HEK293T (cell line): Measurements from ENCODE around the gene BOLL.

Source experiments
- CTCF ChIA-PET: fragments of 350-600 bp; formaldehyde crosslinking; extraction: SDS; loops from one replicate; lab custom pipeline; 2021; ENCODE audit warnings: antibody characterized with exemption, inconsistent platforms; lab: Yijun Ruan, JAX
- POLR2A ChIA-PET: fragments of 350-600 bp; formaldehyde crosslinking; extraction: SDS; loops from one replicate; lab custom pipeline; 2020; ENCODE audit warnings: antibody characterized with exemption, inconsistent platforms; lab: Yijun Ruan, JAX
- DNase-seq: peaks from one replicate; pipeline ENCODE4 v3.0.0; 2012; ENCODE audit warnings: mixed read lengths; ENCODE audit errors: extremely low spot score
- ARNT ChIP-seq: fragments of 450-650 bp; IDR thresholded peaks from 2 replicates; pipeline ENCODE4 v1.6.1; 2017; ENCODE audit warnings: mild to moderate bottlenecking
- BHLHE40 ChIP-seq: fragments of 450-650 bp; IDR thresholded peaks from 2 replicates; pipeline ENCODE4 v1.6.1; 2016; ENCODE audit warnings: mild to moderate bottlenecking, moderate library complexity, borderline replicate concordance
- CTBP1 ChIP-seq: fragments of 450-650 bp; IDR thresholded peaks from 2 replicates; pipeline ENCODE4 v1.6.1; 2016; ENCODE audit warnings: borderline replicate concordance
- ELF4 ChIP-seq: fragments of 450-650 bp; IDR thresholded peaks from 2 replicates; pipeline ENCODE4 v1.6.1; 2017; ENCODE audit warnings: antibody characterized with exemption
- FOXA1 ChIP-seq: fragments of 450-650 bp; IDR thresholded peaks from 2 replicates; pipeline ENCODE4 v1.6.1; 2016; ENCODE audit warnings: mild to moderate bottlenecking
- FOXK2 ChIP-seq: fragments of 450-650 bp; IDR thresholded peaks from 2 replicates; pipeline ENCODE4 v1.6.1; 2016; ENCODE audit warnings: mild to moderate bottlenecking
- FOXM1 ChIP-seq: fragments of 450-650 bp; IDR thresholded peaks from 2 replicates; pipeline ENCODE4 v1.6.1; 2017; ENCODE audit warnings: mild to moderate bottlenecking, borderline replicate concordance
- HDGF ChIP-seq: fragments of 450-650 bp; IDR thresholded peaks from 2 replicates; pipeline ENCODE4 v1.6.1; 2017; ENCODE audit warnings: antibody characterized with exemption, borderline replicate concordance
- L3MBTL2 ChIP-seq: fragments of 450-650 bp; conservative IDR thresholded peaks from 2 replicates; pipeline ENCODE4 v1.6.1; 2016; ENCODE audit warnings: mild to moderate bottlenecking
- LEF1 ChIP-seq: fragments of 450-650 bp; IDR thresholded peaks from 2 replicates; pipeline ENCODE4 v1.6.1; 2017; ENCODE audit warnings: mild to moderate bottlenecking, borderline replicate concordance
- NFRKB ChIP-seq: fragments of 450-650 bp; IDR thresholded peaks from 2 replicates; pipeline ENCODE4 v1.6.1; 2016; ENCODE audit warnings: mild to moderate bottlenecking, moderate library complexity
- PKNOX1 ChIP-seq: fragments of 450-650 bp; IDR thresholded peaks from 2 replicates; pipeline ENCODE4 v1.6.1; 2016
- SP1 ChIP-seq: fragments of 450-650 bp; IDR thresholded peaks from 2 replicates; pipeline ENCODE4 v1.6.1; 2017
- SUZ12 ChIP-seq: fragments of 450-650 bp; IDR thresholded peaks from 2 replicates; pipeline ENCODE4 v1.6.1; 2016; ENCODE audit warnings: mild to moderate bottlenecking
- TARDBP ChIP-seq: fragments of 450-650 bp; IDR thresholded peaks from 2 replicates; pipeline ENCODE4 v1.6.1; 2016
- ZNF384 ChIP-seq: fragments of 450-650 bp; IDR thresholded peaks from 2 replicates; pipeline ENCODE4 v1.6.1; 2016

The BOLL gene

GRCh38 chr2:197821550-197822289 is 36.6 kb upstream of the BOLL start:
- TF ChIP-seq FOXA1: no peak
- TF ChIP-seq SP1: no peak
- no peak for TF ChIP-seq ARNT
- TF ChIP-seq HDGF: no peak
- TF ChIP-seq SUZ12: no peak
- TF ChIP-seq PKNOX1: no peak
- TF ChIP-seq FOXK2: no peak
- no peak for TF ChIP-seq TARDBP
- ChIA-PET CTCF (no interaction called here), POLR2A (no interaction called here)
- no peak for DNase-seq

- ChIA-PET POLR2A (no interaction called here), CTCF (interaction anchor here (0.7 kb wide), 1 partner anchor 59 kb away, joined by 3 read pairs; no protein-coding TSS in a partner anchor)
- DNase-seq: no peak
- TF ChIP-seq NFRKB (no peak), FOXA1 (no peak), BHLHE40 (no peak), SUZ12 (no peak), FOXK2 (no peak), ARNT (no peak), PKNOX1 (no peak), ELF4 (no peak), TARDBP (no peak), LEF1 (no peak), SP1 (no peak), FOXM1 (no peak), ZNF384 (no peak)
Measured at GRCh38 chr2:197814526-197814925, 29.4 kb upstream of the BOLL start.

- ChIA-PET POLR2A (no interaction called here), CTCF (interaction anchor here (0.6 to 1.5 kb wide), 3 partner anchors 9 to 81 kb away, joined by 3 to 6 read pairs (median 4); partner anchors contain the start of gene PLCL1)
- peak; percentile 35 for DNase-seq
- TF ChIP-seq NFRKB (no peak), BHLHE40 (no peak), ZNF384 (no peak), CTBP1 (no peak), FOXA1 (no peak), LEF1 (no peak), PKNOX1 (no peak), ARNT (no peak), ELF4 (no peak), FOXM1 (no peak), HDGF (no peak), L3MBTL2 (no peak), SUZ12 (no peak), TARDBP (no peak), SP1 (no peak), FOXK2 (no peak)
Measured at GRCh38 chr2:197813093-197813787, 28.1 kb upstream of the BOLL start.

GRCh38 chr2:197810491-197810890 is 25.4 kb upstream of the BOLL start:
- CTCF ChIA-PET: no interaction called here
- no peak for DNase-seq
- POLR2A ChIA-PET: no interaction called here
- TF ChIP-seq ARNT (no peak), ZNF384 (no peak), FOXK2 (no peak), BHLHE40 (no peak), L3MBTL2 (no peak), CTBP1 (no peak), TARDBP (no peak), SUZ12 (no peak), PKNOX1 (no peak), NFRKB (no peak), HDGF (no peak), FOXM1 (no peak)

- TF ChIP-seq FOXK2 (no peak), BHLHE40 (no peak), FOXM1 (no peak), ELF4 (no peak), SUZ12 (no peak)
- CTCF ChIA-PET: no interaction called here
- DNase-seq: no peak
- POLR2A ChIA-PET: no interaction called here
Measured at GRCh38 chr2:197810016-197810415, 24.9 kb upstream of the BOLL start.
